Embryonic facial prominence (tissue), 1 donor: ENCODE measurements around the gene ZNF208.
"Not testable (repeated sequence)": the region's sequence is repeated elsewhere in the genome, so short reads cannot be mapped to it uniquely, and the experiment has no call there.

Experiments used
- DNase-seq: peaks from one replicate; pipeline ENCODE4 v3.0.0-alpha.2; 2016; ENCODE audit errors: extremely low spot score

The ZNF208 gene

DNA sequence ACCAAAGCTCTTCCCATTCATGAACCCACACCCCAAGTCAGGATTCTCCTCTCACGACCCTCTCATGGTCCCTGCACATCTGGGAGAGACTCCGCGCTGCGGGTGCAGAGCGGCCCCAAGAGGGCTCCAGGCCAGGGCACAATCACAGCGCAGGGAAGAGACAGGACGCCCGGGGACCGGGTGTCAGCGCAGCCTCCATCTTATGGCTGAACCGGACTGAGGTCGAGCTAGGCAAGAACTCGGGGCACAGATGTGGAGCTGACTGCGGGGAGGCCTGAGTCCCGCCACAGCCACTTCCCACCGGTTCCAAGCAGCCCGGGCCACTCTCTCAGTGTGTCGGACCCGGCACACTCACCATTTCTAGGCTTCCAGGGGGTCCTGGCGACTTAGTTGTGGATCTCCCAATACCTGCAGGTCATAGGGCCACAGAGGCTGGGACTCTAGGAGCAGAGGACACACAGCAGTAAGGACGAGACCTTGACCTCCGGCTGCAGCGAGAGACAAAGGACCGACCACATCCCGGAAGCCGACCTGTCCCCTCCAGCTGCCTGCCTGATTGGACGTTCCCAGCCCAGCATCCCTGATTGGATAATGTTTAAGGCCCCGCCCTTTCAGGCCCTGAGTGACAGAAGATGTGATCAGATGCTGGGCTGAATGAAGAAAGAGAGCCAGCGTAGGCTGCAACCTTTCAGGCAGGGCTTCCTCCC, at the start of gene ZNF208:
ZNF208 (minus strand) TSS at position 507 of the 707 bp plus-strand sequence; CDS start at position 358, 149 bp downstream.
- not testable (repeated sequence) for DNase-seq

DNA sequence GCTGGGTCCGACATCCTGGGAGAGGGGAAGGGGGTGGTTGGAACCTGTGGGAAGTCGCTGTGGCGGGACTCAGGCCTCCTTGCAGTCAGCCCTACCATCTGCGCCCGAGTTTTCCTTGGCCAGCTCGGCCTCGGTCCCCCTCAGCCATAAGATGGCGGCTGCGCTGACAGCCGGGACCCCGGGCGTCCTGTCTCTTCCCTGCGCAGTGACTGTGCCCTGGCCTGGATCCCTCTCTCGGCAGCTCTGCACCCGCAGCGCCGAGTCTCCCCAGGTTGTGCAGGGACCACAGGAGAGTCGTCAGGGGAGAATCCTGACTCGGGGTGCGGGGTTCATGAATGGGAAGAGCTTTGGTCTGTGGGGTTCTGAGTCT, 41.9 kb upstream of the ZNF208 start:
- no peak for DNase-seq

DNA sequence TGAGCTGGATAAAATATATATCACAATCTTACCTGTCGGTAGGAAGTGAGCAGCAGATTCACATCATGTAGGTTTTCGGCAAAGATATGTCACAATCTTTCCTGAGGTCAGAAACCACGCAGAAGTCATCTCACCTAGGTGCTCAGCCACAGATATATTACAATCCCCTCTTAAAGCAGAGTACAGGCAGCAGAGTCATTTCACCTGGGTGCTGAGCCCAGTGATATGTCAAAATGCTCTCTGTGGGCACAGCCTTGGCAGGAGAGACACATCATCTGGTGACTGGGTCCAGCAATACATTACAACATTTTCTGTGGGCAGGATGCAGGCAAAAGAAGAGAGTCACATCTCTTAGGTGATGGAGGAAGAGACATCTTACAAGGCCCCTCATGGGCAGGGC, 30.4 kb upstream of the ZNF208 start:
- not testable (repeated sequence) for DNase-seq

DNA sequence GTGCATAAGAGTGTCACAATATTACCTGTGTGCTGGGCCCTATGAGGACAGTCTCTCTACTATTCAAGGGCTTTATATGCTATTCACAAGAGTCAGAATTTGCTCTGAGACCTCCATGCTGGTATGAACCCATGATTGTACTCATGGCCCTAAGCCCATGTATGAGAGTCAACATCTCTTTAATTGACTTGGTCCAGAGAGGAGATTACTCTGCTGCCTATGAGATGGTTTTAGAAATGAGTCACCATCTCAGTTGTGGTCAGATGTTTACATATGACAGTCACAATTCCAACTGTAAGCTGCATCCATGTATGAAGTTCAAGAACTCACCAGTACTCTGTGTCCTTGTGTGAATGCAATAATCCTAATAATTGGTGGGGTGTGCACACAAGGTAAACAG, 19.9 kb upstream of the ZNF208 start:
- DNase-seq, result no peak

DNA sequence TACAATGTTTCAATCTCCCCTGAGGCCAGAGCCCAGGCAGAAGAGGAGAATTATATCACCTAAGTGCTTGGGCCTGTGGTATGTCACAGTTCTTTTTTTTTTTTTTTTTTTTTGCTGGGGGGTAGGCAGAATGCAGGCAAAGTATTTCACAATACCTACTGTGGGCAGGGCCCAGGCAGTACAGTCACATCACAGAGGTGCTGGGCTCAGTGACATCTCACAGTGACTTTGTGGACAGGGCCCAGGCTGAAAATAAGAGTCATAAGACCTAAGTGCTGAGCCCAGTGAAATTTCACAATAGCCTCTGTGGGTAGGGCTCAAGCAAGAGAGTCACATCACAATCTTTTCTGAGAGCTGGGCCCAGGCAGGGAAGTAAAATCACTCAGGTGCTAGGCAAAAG, 15.9 kb upstream of the ZNF208 start:
- no peak for DNase-seq

DNA sequence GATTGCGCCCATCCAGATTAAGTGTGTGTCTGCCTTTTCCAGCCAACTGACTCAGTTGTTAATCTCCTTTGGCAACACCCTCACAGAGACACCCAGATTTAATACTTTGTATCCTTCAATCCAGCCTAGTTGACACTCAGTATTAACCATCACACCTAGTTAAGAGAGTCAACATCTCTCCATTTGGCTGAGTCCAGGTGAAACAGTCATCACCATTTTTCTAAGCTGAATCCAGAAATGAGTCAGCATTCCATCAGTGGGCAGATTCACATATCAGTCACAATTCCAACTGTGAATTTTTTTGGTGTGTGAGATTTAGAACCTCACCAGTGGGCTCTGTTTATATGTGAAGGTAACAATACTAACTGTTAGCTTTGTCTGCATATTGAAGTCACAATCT, 14.8 kb upstream of the ZNF208 start:
- not testable (repeated sequence) for DNase-seq

DNA sequence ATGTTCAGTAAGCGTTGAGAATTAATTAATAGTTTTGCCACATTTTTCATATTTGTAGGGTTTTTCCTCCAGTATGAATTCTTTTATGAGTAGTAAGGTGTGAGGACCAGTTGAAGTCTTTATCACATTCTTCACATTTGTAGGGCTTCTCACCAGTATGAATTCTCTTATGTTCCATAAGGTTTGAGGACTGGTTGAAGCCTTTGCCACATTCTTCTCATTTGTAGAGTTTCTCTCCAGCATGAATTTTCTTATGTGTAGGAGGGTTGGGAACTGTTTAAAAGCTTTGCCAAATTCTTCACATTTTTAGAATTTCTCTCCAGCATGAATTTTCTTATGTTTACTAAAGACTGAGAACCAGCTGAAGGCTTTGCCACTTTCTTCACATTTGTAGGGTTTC, 40.3 kb downstream of the ZNF208 start:
- DNase-seq, result no peak

DNA sequence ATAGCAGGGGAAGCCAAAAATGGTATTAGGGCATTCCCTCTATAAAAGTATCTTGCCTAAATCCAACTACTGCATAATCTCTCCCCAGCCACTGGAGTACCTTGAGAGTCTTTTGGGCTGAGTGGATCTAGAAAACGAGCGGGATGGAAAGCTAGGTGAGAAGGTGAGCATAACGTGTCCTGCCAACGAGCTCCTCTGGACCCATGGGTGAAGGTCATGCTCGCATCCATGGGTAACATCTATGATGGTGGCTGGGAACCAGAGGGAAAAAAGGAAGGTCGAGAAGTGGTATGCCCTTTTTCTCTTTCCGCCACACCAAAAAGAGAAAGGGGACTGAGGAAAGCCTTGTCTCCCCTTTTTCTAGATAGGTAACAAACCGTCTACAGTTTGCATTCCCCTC, 63.0 kb downstream of the ZNF208 start:
- DNase-seq, result no peak

DNA sequence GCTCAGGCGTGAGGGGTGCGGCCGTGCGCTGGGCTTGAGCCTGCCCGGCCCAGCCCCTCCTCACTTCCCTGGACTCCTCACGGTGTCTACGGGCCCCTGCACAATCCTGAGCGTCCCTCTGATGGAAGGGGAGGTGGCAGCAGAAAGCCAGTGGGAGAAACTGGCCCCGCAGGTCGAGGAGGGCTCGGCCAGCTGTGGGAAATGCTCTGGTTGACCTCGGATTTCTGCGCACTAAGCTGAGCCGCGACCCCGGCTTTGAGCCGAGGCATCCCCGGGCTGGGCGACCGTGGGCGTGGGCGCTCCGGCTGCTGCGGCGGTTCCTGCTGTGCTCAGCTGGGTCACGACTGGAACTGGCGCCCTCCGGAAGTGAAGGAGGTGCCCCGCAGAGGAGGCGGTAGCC, 70.1 kb downstream of the ZNF208 start:
- DNase-seq, result no peak

DNA sequence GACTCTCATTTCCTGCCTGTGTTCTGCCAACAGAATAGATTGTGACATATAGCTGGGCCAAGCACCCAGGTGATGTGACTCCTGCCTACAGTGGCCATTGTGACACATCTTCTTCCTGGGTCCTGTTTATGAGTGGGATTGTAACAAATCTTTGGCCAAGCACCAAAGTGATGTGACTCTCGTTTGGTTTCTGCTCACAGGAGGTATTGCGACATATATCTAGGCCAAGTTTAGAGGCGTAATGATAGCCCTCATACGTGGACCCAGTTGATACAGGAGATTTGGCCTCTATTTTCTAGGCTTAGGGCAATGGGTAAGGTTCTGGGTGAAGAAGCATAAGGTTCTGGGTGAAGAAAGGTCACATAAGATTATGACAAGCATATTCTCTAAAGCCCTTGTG, 76.2 kb downstream of the ZNF208 start:
- no peak for DNase-seq

DNA sequence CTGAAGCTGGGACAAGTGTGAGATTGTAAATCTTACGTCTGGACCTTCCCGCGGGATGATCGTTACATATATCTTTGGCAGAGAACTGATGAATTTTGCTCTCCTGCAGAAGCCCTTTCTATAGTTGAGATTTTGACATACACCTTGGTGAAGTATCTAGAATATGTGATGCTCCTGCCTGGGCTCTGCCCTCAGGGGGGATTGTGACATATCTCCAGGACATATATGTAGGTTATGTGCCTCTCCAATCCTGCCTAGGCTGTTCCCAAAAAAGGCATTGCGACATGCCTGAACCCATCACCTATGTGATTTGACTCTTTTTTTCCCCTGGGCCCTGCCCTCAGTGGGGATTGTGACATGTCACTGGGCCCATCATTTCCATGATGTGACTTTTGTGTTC, 76.6 kb downstream of the ZNF208 start:
- no peak for DNase-seq

DNA sequence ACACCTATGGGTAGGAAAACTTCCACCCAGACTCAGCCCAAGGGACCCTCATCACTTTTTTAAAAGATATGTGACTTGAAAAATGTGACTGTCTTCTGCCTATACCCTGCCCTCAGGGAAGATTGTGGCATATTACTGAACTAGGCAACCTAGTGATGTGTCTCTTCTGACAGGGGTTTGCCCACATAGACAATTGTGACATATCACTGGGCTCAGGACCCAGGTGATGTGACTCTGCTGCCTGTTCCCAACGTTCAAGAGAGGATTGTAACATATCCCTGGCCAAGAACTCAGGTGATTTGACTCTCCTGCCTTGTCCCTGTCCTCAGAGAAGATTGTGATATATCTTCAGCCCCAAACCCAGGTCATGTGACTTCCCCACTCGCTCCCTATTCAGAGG, 88.5 kb downstream of the ZNF208 start:
- DNase-seq, result no peak

DNA sequence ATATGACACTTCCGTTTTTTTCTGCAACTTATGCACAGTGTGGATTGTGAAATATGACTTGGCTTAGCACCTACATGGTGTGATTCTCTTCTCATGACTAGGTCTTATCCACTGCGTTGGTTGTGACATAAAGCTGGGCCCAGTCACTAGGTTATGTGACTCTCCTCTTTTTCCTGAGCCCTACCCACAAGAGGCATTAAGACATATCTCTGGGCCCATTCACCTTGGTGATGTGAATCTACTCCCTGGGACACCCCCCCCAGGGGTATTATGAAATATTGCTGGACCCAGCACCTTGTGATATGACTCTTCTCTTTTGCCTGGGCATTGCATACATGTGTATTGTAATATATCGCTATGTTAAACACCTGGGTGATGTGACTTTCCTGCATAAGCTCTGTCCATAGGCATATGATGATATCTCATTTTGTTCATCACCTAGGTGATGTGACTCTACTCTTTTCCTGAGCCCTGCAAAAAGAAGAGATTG, 89.0 kb downstream of the ZNF208 start:
- no peak for DNase-seq

DNA sequence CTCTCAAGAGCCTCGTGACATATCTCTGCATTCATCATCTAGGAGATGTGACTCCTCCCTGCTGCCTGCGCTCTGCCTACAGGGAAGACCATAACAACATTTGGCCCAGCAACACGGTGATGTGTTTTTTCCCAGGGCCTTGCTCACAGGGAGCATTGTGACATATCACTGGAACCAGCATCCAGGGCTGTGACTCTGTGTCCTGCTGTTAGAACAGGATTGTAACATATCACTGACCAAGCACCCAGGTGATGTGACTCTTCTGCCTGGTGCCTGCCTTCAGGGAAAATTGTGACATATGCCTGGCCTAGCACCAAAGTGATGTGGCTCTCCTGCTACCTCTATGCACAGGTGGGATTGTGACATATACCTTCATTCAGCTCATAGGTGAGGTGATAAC, 95.3 kb downstream of the ZNF208 start:
- no peak for DNase-seq

DNA sequence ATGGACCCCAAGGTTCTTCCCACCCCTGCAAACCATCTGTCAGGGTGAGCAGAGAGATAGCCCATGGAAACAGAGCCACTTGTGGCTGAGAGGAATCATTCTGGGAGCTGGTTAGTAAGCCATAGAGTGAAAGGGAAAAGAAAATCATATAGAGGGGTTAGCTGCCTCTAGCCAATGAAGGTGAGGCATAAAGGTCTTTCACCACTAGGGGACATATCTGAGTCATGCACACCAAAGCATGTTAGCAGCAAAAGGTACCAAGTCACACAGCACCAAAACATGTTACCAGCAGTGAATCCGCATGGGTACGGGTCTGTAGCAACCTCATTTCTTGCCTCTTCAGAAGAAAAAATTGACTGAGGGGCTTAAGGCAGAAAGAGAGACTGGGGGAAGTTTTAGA, 98.1 kb downstream of the ZNF208 start:
- DNase-seq, result no peak

DNA sequence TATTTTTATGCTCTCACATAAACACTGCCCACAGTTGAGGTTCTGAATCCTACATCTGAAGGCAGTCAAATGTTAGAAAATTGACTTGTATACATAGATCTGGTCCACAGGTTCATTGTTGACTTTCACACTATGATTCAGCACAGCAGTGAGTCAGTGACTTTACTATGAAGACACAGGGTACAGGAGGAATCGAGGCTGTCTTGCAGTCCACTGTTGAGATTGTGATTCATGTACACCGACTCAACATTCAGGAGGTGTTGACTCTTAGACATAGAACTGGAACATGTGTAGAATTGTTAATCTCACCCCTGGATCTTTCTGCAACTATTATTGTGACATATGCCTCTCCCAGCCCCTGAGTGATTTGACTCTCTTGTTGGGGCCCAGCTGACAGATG, 100.4 kb downstream of the ZNF208 start:
- no peak for DNase-seq

DNA sequence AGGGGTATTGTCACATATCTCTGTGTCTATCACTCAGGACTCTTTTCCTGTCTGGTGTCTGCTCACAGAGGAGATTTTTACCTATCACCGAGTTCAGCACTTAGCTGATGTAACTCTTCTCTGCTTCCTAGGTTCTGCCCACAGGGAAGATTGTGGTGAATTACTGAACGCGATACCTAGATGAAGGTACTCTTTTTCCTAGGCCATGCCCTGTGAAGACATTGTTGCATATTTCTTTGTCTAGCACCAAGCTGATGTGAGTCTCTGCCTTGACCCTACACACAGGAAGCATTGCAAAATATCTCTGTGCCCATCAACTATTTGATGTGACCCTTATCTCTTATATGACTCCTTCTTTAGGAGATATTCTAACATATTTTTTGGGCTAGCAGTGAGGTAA, 102.7 kb downstream of the ZNF208 start:
- no peak for DNase-seq

DNA sequence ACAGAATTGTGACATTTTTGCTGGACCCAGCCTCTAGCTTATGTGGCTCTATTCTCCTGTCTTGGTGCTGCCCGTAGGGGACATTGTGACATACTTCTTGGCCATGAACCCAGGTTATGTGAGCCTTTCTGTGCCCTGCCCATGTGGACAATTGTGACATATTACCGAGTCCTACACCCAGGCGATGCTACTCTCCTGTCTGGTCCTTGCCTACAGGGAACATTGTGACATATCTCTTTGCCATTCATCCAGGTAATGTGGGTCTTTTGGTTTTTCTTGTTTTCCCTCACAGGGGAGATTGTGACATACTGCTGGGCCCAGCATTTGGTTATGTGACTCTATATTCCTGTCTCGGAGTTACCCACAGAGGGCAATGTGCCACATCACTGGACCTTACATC, 103.2 kb downstream of the ZNF208 start:
- DNase-seq, result no peak

DNA sequence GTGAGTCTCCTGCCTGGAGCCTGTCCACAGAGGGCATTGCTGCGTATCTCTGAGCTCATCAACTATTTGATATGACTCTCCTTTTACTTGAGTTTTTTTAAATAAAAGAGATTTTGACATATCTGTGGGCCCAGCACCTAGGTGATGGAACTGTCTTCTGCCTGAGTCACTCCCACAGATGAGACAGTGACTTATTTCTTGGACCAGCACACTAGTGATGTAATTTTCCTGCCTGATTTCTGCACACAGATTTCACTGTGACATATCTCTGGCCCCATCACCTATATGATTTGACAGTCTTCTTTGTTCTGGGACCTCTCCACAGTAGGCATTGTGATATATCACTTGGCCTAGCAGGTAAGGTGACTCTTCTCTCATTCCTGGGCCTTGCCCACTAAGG, 108.2 kb downstream of the ZNF208 start:
- DNase-seq, result no peak

DNA sequence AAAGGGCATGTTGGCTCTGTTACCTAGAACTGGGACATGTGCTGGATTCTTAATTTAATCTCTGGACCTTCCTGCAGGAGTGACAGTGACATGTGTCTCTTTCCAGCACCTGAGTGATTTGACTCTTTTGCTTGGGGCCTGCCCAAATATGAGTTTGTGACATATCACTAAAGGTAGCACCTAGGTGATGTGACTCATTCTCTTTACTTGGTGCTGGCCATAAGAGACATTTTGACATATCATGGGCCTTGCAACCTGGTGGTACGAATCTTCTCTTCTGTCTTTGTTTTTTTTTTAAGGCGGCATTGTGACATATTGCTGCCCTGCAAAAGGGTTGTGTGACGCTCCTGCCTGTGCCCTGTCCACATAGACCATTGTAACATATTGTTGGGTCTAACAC, 108.9 kb downstream of the ZNF208 start:
- no peak for DNase-seq

DNA sequence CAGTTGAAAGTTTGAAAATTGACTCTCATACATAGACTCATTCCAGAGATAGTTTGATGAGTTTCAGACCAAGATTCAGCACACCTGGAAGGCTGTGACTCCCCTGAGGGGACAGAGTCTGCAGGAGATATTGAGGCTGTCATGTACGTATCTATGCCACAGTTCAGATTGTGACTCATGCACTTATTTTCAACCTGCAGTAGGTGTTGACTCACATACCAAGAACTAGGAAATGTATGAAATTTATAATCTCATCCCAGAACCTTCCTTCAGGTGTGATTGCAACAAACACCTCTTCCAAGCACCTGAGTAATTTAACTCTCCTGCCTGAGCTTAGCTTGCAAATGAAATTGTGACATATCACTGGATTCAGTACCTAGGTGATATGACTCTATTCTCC, 110.3 kb downstream of the ZNF208 start:
- no peak for DNase-seq

DNA sequence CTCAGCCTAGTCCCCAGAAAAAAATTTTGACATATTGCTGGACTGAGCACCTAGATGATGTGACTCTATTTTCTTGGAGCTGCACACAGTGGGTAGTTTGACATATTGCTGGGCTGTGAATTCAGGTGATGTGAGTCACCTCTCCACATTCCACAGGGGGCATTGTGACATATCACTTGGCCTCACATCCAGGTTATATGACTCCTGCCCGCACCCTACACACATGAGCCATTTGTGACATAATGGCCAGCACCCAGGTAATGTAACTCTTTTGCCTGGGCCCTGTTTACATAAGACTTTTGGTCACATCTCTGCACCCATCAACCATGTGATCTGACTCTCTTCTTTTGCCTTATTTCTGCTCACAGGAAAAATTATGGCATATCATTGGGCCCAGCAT, 119.7 kb downstream of the ZNF208 start:
- DNase-seq, result no peak

DNA sequence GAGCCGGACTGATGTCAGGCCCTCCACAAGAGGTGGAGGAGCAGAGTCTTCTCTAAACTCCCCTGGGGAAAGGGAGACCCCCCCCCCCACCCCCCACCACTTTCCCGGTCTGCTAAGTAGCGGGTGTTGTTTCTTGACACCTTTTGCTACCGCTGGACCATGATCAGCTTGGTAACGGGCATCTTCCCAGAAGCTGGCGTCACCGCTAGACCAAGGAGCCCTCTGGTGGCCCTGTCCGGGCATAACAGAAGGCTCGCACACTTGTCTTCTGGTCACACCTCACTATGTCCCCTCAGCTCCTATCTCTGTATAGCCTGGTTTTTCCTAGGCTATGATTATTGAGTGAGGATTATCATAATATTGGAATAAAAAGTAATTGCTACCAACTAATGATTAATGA, 120.7 kb downstream of the ZNF208 start:
- not testable (repeated sequence) for DNase-seq

DNA sequence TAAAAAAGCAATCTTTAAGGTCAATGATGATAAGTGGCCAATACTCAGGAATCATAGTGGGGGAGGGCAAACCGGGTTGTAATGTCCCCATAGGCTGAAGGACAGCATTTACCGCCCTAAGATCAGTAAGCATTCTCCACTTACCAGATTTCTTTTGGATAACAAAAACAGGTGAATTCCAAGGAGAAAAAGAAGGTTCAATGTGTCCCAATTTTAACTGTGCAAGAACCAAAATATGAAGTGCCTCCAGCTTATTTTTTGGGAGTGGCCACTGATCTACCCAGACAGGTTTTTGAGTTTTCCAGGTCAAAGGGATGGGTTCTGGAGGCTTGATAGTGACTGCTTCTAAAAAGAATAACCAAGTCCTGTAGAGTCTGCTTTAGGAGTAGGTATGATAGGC, 125.2 kb downstream of the ZNF208 start:
- not testable (repeated sequence) for DNase-seq
